Activated CD4-positive, alpha-beta T cell treated with anti-CD3 and anti-CD28 coated beads for 1 hour (primary cell): ENCODE results near the gene UGT1A5.
"Not testable (repeated sequence)": the region's sequence is repeated elsewhere in the genome, so short reads cannot be mapped to it uniquely, and the experiment has no call there.

Source experiments
- DNase-seq: peaks from one replicate; pipeline ENCODE4 v3.0.0-alpha.2; 2020

UGT1A5 gene

GRCh38 chr2:233747283-233747544 is 34.5 kb downstream of the UGT1A5 start:
- DNase-seq: no peak

GRCh38 chr2:233750689-233751088 is 38.0 kb downstream of the UGT1A5 start:
- not testable (repeated sequence) for DNase-seq

- not testable (repeated sequence) for DNase-seq
Measured at GRCh38 chr2:233751212-233752009, 38.7 kb downstream of the UGT1A5 start.

GRCh38 chr2:233754872-233755611 is 42.3 kb downstream of the UGT1A5 start:
- no peak for DNase-seq

- no peak for DNase-seq
Measured at GRCh38 chr2:233756429-233757081, 43.8 kb downstream of the UGT1A5 start.

- DNase-seq: no peak
Measured at GRCh38 chr2:233758141-233758540, 45.4 kb downstream of the UGT1A5 start.

GRCh38 chr2:233758849-233759248 is 46.1 kb downstream of the UGT1A5 start:
- DNase-seq: no peak

GRCh38 chr2:233760043-233760442 is 47.3 kb downstream of the UGT1A5 start, which contains the start of gene UGT1A1:
Gene UGT1A1 (plus strand): TSS chr2:233760270. CDS start chr2:233760288, 18 bp downstream.
- DNase-seq: no peak

- no peak for DNase-seq
Measured at GRCh38 chr2:233761040-233761769, 48.5 kb downstream of the UGT1A5 start.

- DNase-seq: no peak
Measured at GRCh38 chr2:233764264-233764663, 51.6 kb downstream of the UGT1A5 start.

GRCh38 chr2:233764761-233765160 is 52.1 kb downstream of the UGT1A5 start:
- DNase-seq: no peak

- no peak for DNase-seq
Measured at GRCh38 chr2:233766416-233766815, 53.7 kb downstream of the UGT1A5 start.

- no peak for DNase-seq
Measured at GRCh38 chr2:233768076-233768475, 55.4 kb downstream of the UGT1A5 start.

- DNase-seq: no peak
Measured at GRCh38 chr2:233769260-233769659, 56.6 kb downstream of the UGT1A5 start.

GRCh38 chr2:233772153-233772552 is 59.4 kb downstream of the UGT1A5 start:
- DNase-seq: no peak

GRCh38 chr2:233772583-233772982 is 59.9 kb downstream of the UGT1A5 start:
- DNase-seq: no peak

GRCh38 chr2:233773854-233774253 is 61.1 kb downstream of the UGT1A5 start:
- no peak for DNase-seq

- no peak for DNase-seq
Measured at GRCh38 chr2:233775414-233775813, 62.7 kb downstream of the UGT1A5 start.

GRCh38 chr2:233778030-233778429 is 65.3 kb downstream of the UGT1A5 start, which contains the start of gene MROH2A:
Gene MROH2A (plus strand): TSS chr2:233778330. CDS start chr2:233779359, 1,029 bp downstream.
- no peak for DNase-seq

GRCh38 chr2:233779722-233780121 is 67.0 kb downstream of the UGT1A5 start:
- DNase-seq: no peak

GRCh38 chr2:233780771-233781170 is 68.1 kb downstream of the UGT1A5 start:
- no peak for DNase-seq

GRCh38 chr2:233789554-233789953 is 76.8 kb downstream of the UGT1A5 start:
- no peak for DNase-seq
